Vagina (tissue), 2 donors: Measurements from ENCODE around the gene PDE4D. TPM values are rescaled to one million over a fixed set of nuclear protein-coding genes. Genes with fewer than 3 reads are reported as not detected.
"Not testable (repeated sequence)": the region's sequence is repeated elsewhere in the genome, so short reads cannot be mapped to it uniquely, and the experiment has no call there.

Experiments
- DNase-seq, 2 donors: peaks; one replicate each; pipeline ENCODE4 v3.0.0-alpha.2; 2017; ENCODE audit errors: extremely low spot score in 2 of 2
- H3K27ac ChIP-seq: fragments of 200-600 bp; sonication (generic); one replicate; pipeline ENCODE4 v1.5.1; 2019
- H3K27me3 ChIP-seq: fragments of 200-600 bp; sonication (generic); one replicate; pipeline ENCODE4 v1.5.1; 2019
- H3K36me3 ChIP-seq, 2 donors: fragments of 200-600 bp; sonication (generic); one replicate each; pipeline ENCODE4 v1.5.1; 2017 to 2019
- H3K4me1 ChIP-seq: fragments of 200-600 bp; sonication (generic); one replicate; pipeline ENCODE4 v1.5.1; 2019
- H3K4me3 ChIP-seq, 2 donors: fragments of 200-600 bp; sonication (generic); 1 replicate in 1 of 2; 2 replicates in 1 of 2; pipeline ENCODE4 v1.5.1; 2016 to 2019
- H3K9me3 ChIP-seq: fragments of 200-600 bp; sonication (generic); one replicate; pipeline ENCODE4 v1.5.1; 2019
- POLR2A ChIP-seq, 2 donors: fragments of 450-650 bp; IDR thresholded peaks; one replicate each; pipeline ENCODE4 v1.6.1; 2017; ENCODE audit warnings: antibody characterized with exemption in 2 of 2, mild to moderate bottlenecking in 2 of 2, moderate library complexity in 2 of 2
- POLR2AphosphoS5 ChIP-seq, 2 donors: sonication (generic); formaldehyde crosslinking; IDR thresholded peaks; one replicate each; pipeline ENCODE4 v1.9.0; 2017; ENCODE audit warnings: antibody characterized with exemption in 2 of 2, mild to moderate bottlenecking in 2 of 2, low read depth in 1 of 2; ENCODE audit not compliant: insufficient read depth in 1 of 2
- intact Hi-C: fragments of 100-400 bp; cut with DNase I; formaldehyde crosslinking; loops from one replicate; pipeline ENCODE4 v1.15.1; 2023
- total RNA-seq: library from RNA; depleted of rRNA; stranded (reverse); fragments of >200 nt; gene quantifications from one replicate; pipeline ENCODE4 v1.2.3, GENCODE V29; 2016
- TF ChIP-seq, protein P1 (sequence below), 3 experiments: fragments of 450-650 bp in 2 of 3; fragments of 200-600 bp in 1 of 3; sonication (generic) in 1 of 3; IDR thresholded peaks; one replicate each; pipeline ENCODE4 v1.5.1; 2017 to 2019; ENCODE audit warnings: antibody characterized with exemption in 3 of 3, mild to moderate bottlenecking in 2 of 3, moderate library complexity in 2 of 3

PDE4D gene
- total RNA-seq, 1 donor from 2014 or later = 86.9 TPM

DNA sequence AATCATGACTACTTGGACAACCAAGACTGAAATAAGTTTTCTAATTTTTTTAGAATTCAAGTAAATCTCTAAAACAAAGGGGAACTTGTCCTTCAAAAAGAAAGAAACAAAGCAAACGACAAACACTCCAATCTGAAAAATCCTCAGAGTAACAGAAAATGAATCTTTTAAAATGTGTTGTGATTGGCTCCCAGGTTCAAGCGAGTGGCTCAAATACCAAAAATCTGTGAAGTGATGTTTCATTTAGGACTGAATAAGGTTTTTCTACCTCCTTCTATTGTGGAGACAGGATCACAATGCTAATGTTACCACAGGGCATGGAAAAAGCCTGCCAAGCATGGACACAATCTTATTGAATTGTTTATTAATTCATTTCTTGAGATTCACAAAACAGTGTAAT, 895.0 kb downstream of the PDE4D start:
- Histone ChIP-seq H3K36me3 (no peaks in the 10 kb centered on the region), H3K27me3 (no peaks in the 10 kb centered on the region), H3K4me1 (peaks cover 15% of the 10 kb centered on the region), H3K27ac (no peak overlapping the region), H3K4me3 (no peak overlapping the region), H3K9me3 (no peaks in the 10 kb centered on the region)
- intact Hi-C loops = no loop called here
- no peak for DNase-seq
- TF ChIP-seq, protein P1, sequence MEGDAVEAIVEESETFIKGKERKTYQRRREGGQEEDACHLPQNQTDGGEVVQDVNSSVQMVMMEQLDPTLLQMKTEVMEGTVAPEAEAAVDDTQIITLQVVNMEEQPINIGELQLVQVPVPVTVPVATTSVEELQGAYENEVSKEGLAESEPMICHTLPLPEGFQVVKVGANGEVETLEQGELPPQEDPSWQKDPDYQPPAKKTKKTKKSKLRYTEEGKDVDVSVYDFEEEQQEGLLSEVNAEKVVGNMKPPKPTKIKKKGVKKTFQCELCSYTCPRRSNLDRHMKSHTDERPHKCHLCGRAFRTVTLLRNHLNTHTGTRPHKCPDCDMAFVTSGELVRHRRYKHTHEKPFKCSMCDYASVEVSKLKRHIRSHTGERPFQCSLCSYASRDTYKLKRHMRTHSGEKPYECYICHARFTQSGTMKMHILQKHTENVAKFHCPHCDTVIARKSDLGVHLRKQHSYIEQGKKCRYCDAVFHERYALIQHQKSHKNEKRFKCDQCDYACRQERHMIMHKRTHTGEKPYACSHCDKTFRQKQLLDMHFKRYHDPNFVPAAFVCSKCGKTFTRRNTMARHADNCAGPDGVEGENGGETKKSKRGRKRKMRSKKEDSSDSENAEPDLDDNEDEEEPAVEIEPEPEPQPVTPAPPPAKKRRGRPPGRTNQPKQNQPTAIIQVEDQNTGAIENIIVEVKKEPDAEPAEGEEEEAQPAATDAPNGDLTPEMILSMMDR (IDR thresholded peaks at IDR 0.05) = no peak
- TF ChIP-seq POLR2AphosphoS5 (IDR thresholded peaks at IDR 0.05; ENCODE audit: insufficient read depth in 1 of 2, low read depth in 1 of 2) (no peak), POLR2A (IDR thresholded peaks at IDR 0.05) (no peak)

DNA sequence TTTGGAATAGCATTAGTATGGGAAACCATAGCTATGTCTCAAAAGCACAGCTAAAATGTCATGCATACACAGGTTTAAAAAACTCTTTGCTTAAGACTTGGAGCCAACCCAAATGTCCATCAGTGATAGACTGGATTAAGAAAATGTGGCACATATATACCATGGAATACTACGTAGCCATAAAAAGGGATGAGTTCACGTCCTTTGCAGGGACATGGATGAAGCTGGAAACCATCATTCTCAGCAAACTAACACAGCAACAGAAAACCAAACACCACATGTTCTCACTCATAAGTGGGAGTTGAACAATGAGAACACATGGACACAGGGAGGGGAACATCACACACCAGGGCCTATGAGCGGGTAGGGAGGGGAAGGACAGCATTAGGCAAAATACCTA, 897.7 kb downstream of the PDE4D start:
- H3K4me1 ChIP-seq, H3K9me3 ChIP-seq, H3K27ac ChIP-seq, intact Hi-C loops, H3K4me3 ChIP-seq, DNase-seq, H3K27me3 ChIP-seq, H3K36me3 ChIP-seq: not testable (repeated sequence)

DNA sequence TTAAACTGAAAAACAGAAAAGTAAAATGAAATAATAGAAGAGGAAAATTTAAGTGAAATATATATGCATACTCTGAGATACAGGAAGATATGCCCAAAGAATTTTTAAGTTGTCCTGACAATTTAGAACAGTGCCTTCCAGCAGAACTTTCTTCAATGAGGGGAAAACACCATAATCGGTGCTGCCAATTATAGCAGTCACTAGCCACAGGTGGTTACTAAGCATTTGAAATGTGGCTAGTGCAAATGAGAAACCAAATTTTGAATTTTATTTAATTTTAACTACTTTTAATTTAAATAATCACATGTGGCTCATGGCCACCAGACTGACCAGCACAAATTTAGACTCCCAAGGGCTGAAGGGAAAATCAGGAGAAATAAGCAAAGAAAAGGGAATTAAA, 900.1 kb downstream of the PDE4D start:
- no peak for DNase-seq
- Histone ChIP-seq H3K4me3 (no peak overlapping the region), H3K9me3 (no peaks in the 10 kb centered on the region), H3K4me1 (no peaks in the 10 kb centered on the region), H3K36me3 (no peaks in the 10 kb centered on the region), H3K27me3 (no peaks in the 10 kb centered on the region), H3K27ac (no peak overlapping the region)
- no peak for TF ChIP-seq POLR2AphosphoS5 (IDR thresholded peaks at IDR 0.05; ENCODE audit: insufficient read depth in 1 of 2, low read depth in 1 of 2)
- intact Hi-C loops = no loop called here

DNA sequence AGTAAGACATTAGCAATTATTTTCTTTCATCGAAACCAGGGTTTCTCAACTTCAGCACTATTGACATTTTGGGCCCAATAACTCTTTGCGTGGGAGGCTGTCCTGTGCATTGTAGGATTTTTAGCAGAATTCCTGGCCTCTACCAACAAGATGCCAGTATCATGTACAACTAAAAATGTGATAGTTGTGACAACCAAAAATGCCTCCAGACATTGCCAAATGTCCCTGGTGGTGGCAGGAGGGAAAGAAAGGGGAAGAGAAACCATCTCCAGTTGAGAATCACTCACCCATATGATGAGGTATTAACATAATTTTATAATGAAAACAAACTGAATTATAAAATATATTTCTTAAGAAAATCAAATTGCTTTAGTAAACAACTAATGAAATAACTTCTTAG, 904.6 kb downstream of the PDE4D start:
- TF ChIP-seq, protein P1 (IDR thresholded peaks at IDR 0.05) = no peak
- TF ChIP-seq POLR2A (IDR thresholded peaks at IDR 0.05) (no peak), POLR2AphosphoS5 (IDR thresholded peaks at IDR 0.05; ENCODE audit: insufficient read depth in 1 of 2, low read depth in 1 of 2) (no peak)
- Histone ChIP-seq H3K9me3 (no peaks in the 10 kb centered on the region), H3K4me1 (no peaks in the 10 kb centered on the region), H3K27ac (no peak overlapping the region), H3K4me3 (no peak overlapping the region), H3K36me3 (peaks cover 0 to 9% of the 10 kb centered on the region in 2 donors), H3K27me3 (no peaks in the 10 kb centered on the region)
- DNase-seq = no peak
- intact Hi-C loops = no loop called here

DNA sequence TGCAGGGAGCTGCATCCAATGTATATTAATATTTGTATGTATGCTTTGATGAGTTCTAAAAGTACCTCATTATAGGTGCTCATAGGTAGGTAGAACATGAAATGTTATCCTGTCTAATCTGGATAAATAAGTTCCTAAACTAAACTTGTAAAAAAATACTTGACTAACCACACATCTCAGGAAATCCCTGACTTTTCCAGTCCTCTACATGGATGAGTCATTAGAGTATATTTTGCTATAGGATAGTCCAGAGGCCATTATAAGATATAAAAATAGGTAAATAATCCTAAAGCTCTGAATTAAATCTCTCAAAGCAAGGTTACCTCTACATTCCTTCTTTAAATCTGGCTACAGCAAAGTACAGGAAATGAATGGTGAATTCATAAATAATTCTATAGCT, 906.3 kb downstream of the PDE4D start:
- Histone ChIP-seq H3K4me3 (no peak overlapping the region), H3K4me1 (no peaks in the 10 kb centered on the region), H3K36me3 (peaks cover 0 to 13% of the 10 kb centered on the region in 2 donors), H3K27ac (no peak overlapping the region), H3K27me3 (no peaks in the 10 kb centered on the region), H3K9me3 (no peaks in the 10 kb centered on the region)
- DNase-seq = no peak
- TF ChIP-seq POLR2A (IDR thresholded peaks at IDR 0.05) = no peak
- no peak for TF ChIP-seq POLR2AphosphoS5 (IDR thresholded peaks at IDR 0.05; ENCODE audit: insufficient read depth in 1 of 2, low read depth in 1 of 2)
- TF ChIP-seq, protein P1 (IDR thresholded peaks at IDR 0.05) = no peak
- intact Hi-C loops = no loop called here

DNA sequence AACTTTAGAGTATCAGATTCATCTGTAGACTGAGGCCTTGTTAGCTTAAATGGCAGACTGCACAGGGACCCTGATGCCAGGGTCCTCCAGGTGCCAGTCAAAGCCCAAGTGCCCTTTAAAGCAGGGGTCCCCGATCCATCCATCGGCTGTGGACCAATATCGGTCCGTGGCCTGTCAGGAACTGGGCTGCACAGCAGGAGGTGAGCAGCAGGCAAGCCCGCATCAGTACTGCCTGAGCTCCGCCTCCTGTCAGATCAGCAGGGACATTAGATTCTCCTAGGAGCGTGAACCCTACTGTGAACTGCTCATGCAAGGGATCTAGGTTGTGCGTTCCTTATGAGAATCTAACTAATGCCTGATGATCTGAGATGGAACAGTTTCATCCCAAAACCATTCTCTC, 907.2 kb downstream of the PDE4D start:
- Histone ChIP-seq H3K9me3 (no peaks in the 10 kb centered on the region), H3K27ac (no peak overlapping the region), H3K4me1 (no peaks in the 10 kb centered on the region), H3K4me3 (no peak overlapping the region), H3K36me3 (peaks cover 0 to 13% of the 10 kb centered on the region in 2 donors), H3K27me3 (no peaks in the 10 kb centered on the region)
- TF ChIP-seq, protein P1 (IDR thresholded peaks at IDR 0.05) = no peak
- TF ChIP-seq POLR2A (IDR thresholded peaks at IDR 0.05) (no peak), POLR2AphosphoS5 (IDR thresholded peaks at IDR 0.05; ENCODE audit: insufficient read depth in 1 of 2, low read depth in 1 of 2) (no peak)
- intact Hi-C loops = no loop called here
- no peak for DNase-seq
